ENCODE measurements around the gene C22orf31.

The C22orf31 gene

GRCh38 chr22:29073618-29074275, 12.1 kb upstream of the C22orf31 start:
- H3K4me1 Mint-ChIP-seq: peaks cover 16% of the 10 kb centered on the region
- H3K36me3 Mint-ChIP-seq: no peaks in the 10 kb centered on the region
- DNase-seq (ENCODE audit: low spot score in 2 of 2): peak in 1 of 2 donors; percentile 26
- no peaks in the 10 kb centered on the region for H3K9me3 Mint-ChIP-seq
- peaks cover 30% of the 10 kb centered on the region for H3K27me3 Mint-ChIP-seq
- H3K27ac Mint-ChIP-seq: no peak overlapping the region
- H3K4me3 Mint-ChIP-seq: peak overlapping the region; percentile 59
- ATAC-seq (ENCODE audit: low read depth): no peak

GRCh38 chr22:29072979-29073617, 11.5 kb upstream of the C22orf31 start, which contains the start of gene KREMEN1:
Gene KREMEN1, plus strand, starts transcription at chr22:29073035. Its CDS starts 96 bp downstream, at chr22:29073131.
- DNase-seq (ENCODE audit: low spot score in 2 of 2) (no peak), ATAC-seq (ENCODE audit: low read depth) (no peak)
- Mint-ChIP-seq H3K9me3 (no peaks in the 10 kb centered on the region), H3K4me1 (peaks cover 16% of the 10 kb centered on the region), H3K27ac (no peak within 1 kb of the TSS), H3K36me3 (no peaks in the 10 kb centered on the region), H3K4me3 (peak within 1 kb of the TSS; percentile 73), H3K27me3 (peaks cover 30% of the 10 kb centered on the region)

GRCh38 chr22:29072193-29072978, 10.8 kb upstream of the C22orf31 start:
- H3K4me3 Mint-ChIP-seq: peak overlapping the region; percentile 70
- no peaks in the 10 kb centered on the region for H3K9me3 Mint-ChIP-seq
- H3K4me1 Mint-ChIP-seq: peaks cover 16% of the 10 kb centered on the region
- H3K36me3 Mint-ChIP-seq: no peaks in the 10 kb centered on the region
- ATAC-seq (ENCODE audit: low read depth): peak; percentile 98
- H3K27ac Mint-ChIP-seq: no peak overlapping the region
- H3K27me3 Mint-ChIP-seq: peaks cover 31% of the 10 kb centered on the region
- peak; percentile 67 to 76 for DNase-seq (ENCODE audit: low spot score in 2 of 2)

GRCh38 chr22:29071261-29072045, 9.8 kb upstream of the C22orf31 start:
- Mint-ChIP-seq H3K9me3 (no peaks in the 10 kb centered on the region), H3K4me1 (peaks cover 18% of the 10 kb centered on the region), H3K4me3 (peak overlapping the region; percentile 71), H3K27ac (no peak overlapping the region), H3K27me3 (peaks cover 33% of the 10 kb centered on the region), H3K36me3 (no peaks in the 10 kb centered on the region)
- ATAC-seq (ENCODE audit: low read depth) (no peak), DNase-seq (ENCODE audit: low spot score in 2 of 2) (peak in 1 of 2 donors; percentile 30)

- Mint-ChIP-seq H3K9me3 (no peaks in the 10 kb centered on the region), H3K36me3 (no peaks in the 10 kb centered on the region), H3K4me3 (no peak overlapping the region), H3K4me1 (peaks cover 22% of the 10 kb centered on the region), H3K27me3 (peaks cover 27% of the 10 kb centered on the region), H3K27ac (no peak overlapping the region)
- no peak for ATAC-seq (ENCODE audit: low read depth)
- no peak for DNase-seq (ENCODE audit: low spot score in 2 of 2)
Measured at GRCh38 chr22:29070490-29070889, 8.9 kb upstream of the C22orf31 start.

GRCh38 chr22:29069463-29069862, 7.8 kb upstream of the C22orf31 start:
- Mint-ChIP-seq H3K4me3 (no peak overlapping the region), H3K4me1 (peaks cover 24% of the 10 kb centered on the region), H3K9me3 (no peaks in the 10 kb centered on the region), H3K27me3 (peaks cover 22% of the 10 kb centered on the region), H3K36me3 (no peaks in the 10 kb centered on the region), H3K27ac (no peak overlapping the region)
- DNase-seq (ENCODE audit: low spot score in 2 of 2) (no peak), ATAC-seq (ENCODE audit: low read depth) (no peak)

- no peak for ATAC-seq (ENCODE audit: low read depth)
- no peak overlapping the region for H3K27ac Mint-ChIP-seq
- peaks cover 8% of the 10 kb centered on the region for H3K4me1 Mint-ChIP-seq
- peaks cover 21% of the 10 kb centered on the region for H3K27me3 Mint-ChIP-seq
- DNase-seq (ENCODE audit: low spot score in 2 of 2): no peak
- H3K4me3 Mint-ChIP-seq: no peak overlapping the region
- H3K36me3 Mint-ChIP-seq: no peaks in the 10 kb centered on the region
- H3K9me3 Mint-ChIP-seq: no peaks in the 10 kb centered on the region
Measured at GRCh38 chr22:29065468-29066190, 4.0 kb upstream of the C22orf31 start.

GRCh38 chr22:29062286-29062821, 723 bp upstream of the C22orf31 start:
- Mint-ChIP-seq H3K9me3 (no peaks in the 10 kb centered on the region), H3K4me3 (no peak overlapping the region), H3K27me3 (peaks cover 18% of the 10 kb centered on the region), H3K36me3 (no peaks in the 10 kb centered on the region), H3K4me1 (peaks cover 8% of the 10 kb centered on the region), H3K27ac (no peak overlapping the region)
- no peak for ATAC-seq (ENCODE audit: low read depth)
- DNase-seq (ENCODE audit: low spot score in 2 of 2): no peak

- Mint-ChIP-seq H3K27me3 (peaks cover 15% of the 10 kb centered on the region), H3K27ac (no peak overlapping the region), H3K4me3 (no peak overlapping the region), H3K4me1 (peaks cover 4% of the 10 kb centered on the region), H3K36me3 (no peaks in the 10 kb centered on the region), H3K9me3 (no peaks in the 10 kb centered on the region)
- DNase-seq (ENCODE audit: low spot score in 2 of 2): no peak
- no peak for ATAC-seq (ENCODE audit: low read depth)
Measured at GRCh38 chr22:29060931-29061330, 700 bp downstream of the C22orf31 start.

GRCh38 chr22:29060251-29060869, 1.3 kb downstream of the C22orf31 start:
- H3K27ac Mint-ChIP-seq: no peak overlapping the region
- DNase-seq (ENCODE audit: low spot score in 2 of 2): no peak
- H3K9me3 Mint-ChIP-seq: no peaks in the 10 kb centered on the region
- no peaks in the 10 kb centered on the region for H3K36me3 Mint-ChIP-seq
- H3K27me3 Mint-ChIP-seq: peaks cover 15% of the 10 kb centered on the region
- ATAC-seq (ENCODE audit: low read depth): no peak
- H3K4me3 Mint-ChIP-seq: no peak overlapping the region
- H3K4me1 Mint-ChIP-seq: peaks cover under 1% of the 10 kb centered on the region

GRCh38 chr22:29056472-29056871, 5.2 kb downstream of the C22orf31 start:
- Mint-ChIP-seq H3K9me3 (no peaks in the 10 kb centered on the region), H3K4me1 (no peaks in the 10 kb centered on the region), H3K27ac (no peak overlapping the region), H3K27me3 (peaks cover 11% of the 10 kb centered on the region), H3K4me3 (no peak overlapping the region), H3K36me3 (no peaks in the 10 kb centered on the region)
- ATAC-seq (ENCODE audit: low read depth): no peak
- DNase-seq (ENCODE audit: low spot score in 2 of 2): no peak

- Mint-ChIP-seq H3K4me3 (no peak overlapping the region), H3K27ac (no peak overlapping the region), H3K36me3 (no peaks in the 10 kb centered on the region), H3K9me3 (no peaks in the 10 kb centered on the region), H3K27me3 (peaks cover 6% of the 10 kb centered on the region), H3K4me1 (no peaks in the 10 kb centered on the region)
- ATAC-seq (ENCODE audit: low read depth) (no peak), DNase-seq (ENCODE audit: low spot score in 2 of 2) (no peak)
Measured at GRCh38 chr22:29055192-29055830, 6.3 kb downstream of the C22orf31 start.
